T-cell (primary cell): ENCODE results near the gene EHD4. TPM values are rescaled to one million over a fixed set of nuclear protein-coding genes. Genes with fewer than 3 reads are reported as not detected.

Source experiments
- ATAC-seq, 4 experiments: fragments of 200-7000 bp in 3 of 4; fragments of 150-1000 bp in 1 of 4; cut with Tn5 transposase; replicated peaks in 1 of 4; 1 replicate in 3 of 4; 2 replicates in 1 of 4; pipeline ENCODE4 v1.10.0; 2021; ENCODE audit warnings: moderate library complexity in 3 of 4, mild to moderate bottlenecking in 2 of 4, moderate number of reproducible peaks in 1 of 4
- CTCF ChIA-PET, 2 donors: fragments of 300-600 bp; sonication (Branson Sonifier 250); formaldehyde crosslinking; loops; one replicate each; lab custom pipeline; 2022; ENCODE audit warnings: antibody characterized with exemption in 2 of 2; lab: Charles Lee
- POLR2A ChIA-PET, 2 donors: fragments of 300-600 bp; sonication (Branson Sonifier 250); formaldehyde crosslinking; loops; one replicate each; lab custom pipeline; 2022; ENCODE audit warnings: antibody characterized with exemption in 2 of 2; lab: Charles Lee
- DNase-seq, 35 experiments: peaks; one replicate each; pipeline versions ENCODE4 v3.0.0 to v3.0.0-alpha.2; 2013 to 2023
- H3K27ac ChIP-seq: one replicate; pipeline ENCODE4 v1.5.1; 2013; ENCODE audit warnings: low read length
- H3K27me3 ChIP-seq, 2 experiments: replicated peaks in 1 of 2; 1 replicate in 1 of 2; 2 replicates in 1 of 2; pipeline versions ENCODE4 v1.6.1 to v1.7.0; 2013; ENCODE audit warnings: low read length in 1 of 2, mixed read lengths in 1 of 2; ENCODE audit not compliant: control insufficient read depth in 2 of 2, insufficient read depth in 2 of 2; ENCODE audit errors: extremely low read depth in 1 of 2
- H3K36me3 ChIP-seq, 2 donors: 1 replicate in 1 of 2; 2 replicates in 1 of 2; pipeline versions ENCODE4 v1.6.1 to v1.7.0; 2013; ENCODE audit warnings: low read length in 1 of 2; ENCODE audit not compliant: control insufficient read depth in 2 of 2, insufficient read depth in 1 of 2; ENCODE audit errors: extremely low read depth in 1 of 2
- H3K4me1 ChIP-seq, 2 experiments: 1 replicate in 1 of 2; 2 replicates in 1 of 2; pipeline versions ENCODE4 v1.6.1 to v1.7.0; 2013; ENCODE audit warnings: low read length in 2 of 2, mixed read lengths in 1 of 2; ENCODE audit not compliant: insufficient read depth in 2 of 2, control insufficient read depth in 1 of 2; ENCODE audit errors: extremely low read depth in 1 of 2
- H3K4me3 ChIP-seq, 2 donors: 1 replicate in 1 of 2; 2 replicates in 1 of 2; pipeline versions ENCODE4 v1.5.1 to v1.7.0; 2013; ENCODE audit warnings: mild to moderate bottlenecking in 2 of 2, low read length in 1 of 2, moderate library complexity in 1 of 2; ENCODE audit not compliant: control insufficient read depth in 1 of 2; ENCODE audit errors: extremely low read depth in 1 of 2
- H3K9me3 ChIP-seq: 2 replicates; pipeline ENCODE4 v1.7.0; 2013
- H3K27ac Mint-ChIP-seq, 2 donors: one replicate each; pipeline ENCODE4 v1.8.0; 2020 to 2021; ENCODE audit warnings: mild to moderate bottlenecking in 2 of 2, mixed read lengths in 2 of 2
- H3K27me3 Mint-ChIP-seq, 2 donors: one replicate each; pipeline ENCODE4 v1.8.0; 2021 to 2022; ENCODE audit warnings: mixed read lengths in 2 of 2
- H3K36me3 Mint-ChIP-seq: one replicate; pipeline ENCODE4 v1.8.0; 2021; ENCODE audit warnings: mixed read lengths
- H3K4me1 Mint-ChIP-seq, 3 donors: one replicate each; pipeline ENCODE4 v1.8.0; 2020 to 2022; ENCODE audit warnings: mixed read lengths in 3 of 3, mild to moderate bottlenecking in 1 of 3
- H3K4me3 Mint-ChIP-seq, 3 donors: one replicate each; pipeline ENCODE4 v1.8.0; 2020 to 2022; ENCODE audit warnings: mild to moderate bottlenecking in 3 of 3, mixed read lengths in 3 of 3, moderate library complexity in 3 of 3
- H3K9me3 Mint-ChIP-seq, 3 donors: one replicate each; pipeline ENCODE4 v1.8.0; 2020 to 2022; ENCODE audit warnings: mixed read lengths in 3 of 3
- WGBS: methylation state at CpG from one replicate; pipeline ENCODE4 v1.1.5; 2013; ENCODE audit warnings: missing lambda C conversion rate; ENCODE audit not compliant: insufficient coverage; 5-methylcytosine and 5-hydroxymethylcytosine counted together
- total RNA-seq, 35 experiments: library from RNA in 6 of 35; stranded (reverse) in 6 of 35; fragments of 120-200 nt in 1 of 35; gene quantifications; one replicate each; pipeline versions ENCODE4 v1.2.1 to v1.2.4 and lab custom pipeline; 2013 to 2026

The EHD4 gene
- total RNA-seq, 5 donors from 2014 or later (not counting 1 experiment from before 2014, with no cell fraction given), result 11.7 to 46.8 (median 16.8) TPM

- WGBS, result 60% methylated on average over 10 of the region's 11 CpGs
- Histone ChIP-seq H3K36me3 (peaks cover 13 to 24% of the 10 kb centered on the region in 2 donors), H3K27ac (no peak overlapping the region), H3K4me3 (no peak overlapping the region), H3K9me3 (no peaks in the 10 kb centered on the region), H3K4me1 (no peaks in the 10 kb centered on the region), H3K27me3 (peaks cover 0 to 12% of the 10 kb centered on the region in 2 experiments)
- no peaks in the 10 kb centered on the region for H3K27me3 Mint-ChIP-seq
- no peaks in the 10 kb centered on the region for H3K9me3 Mint-ChIP-seq
- no peak overlapping the region for H3K27ac Mint-ChIP-seq
- no peaks in the 10 kb centered on the region for H3K4me1 Mint-ChIP-seq
- POLR2A ChIA-PET, result no interaction called here
- H3K36me3 Mint-ChIP-seq, result peaks cover 11% of the 10 kb centered on the region
- no peak overlapping the region for H3K4me3 Mint-ChIP-seq
- CTCF ChIA-PET, result no interaction called here
- no peak for ATAC-seq
- DNase-seq, result no peak
Measured at GRCh38 chr15:41851167-41851523, 121.2 kb downstream of the EHD4 start.

- peaks cover 0 to 9% of the 10 kb centered on the region in 2 experiments for H3K27me3 ChIP-seq
- Mint-ChIP-seq H3K27ac (no peak overlapping the region), H3K27me3 (no peaks in the 10 kb centered on the region), H3K4me3 (no peak overlapping the region), H3K9me3 (no peaks in the 10 kb centered on the region), H3K36me3 (peaks cover 16% of the 10 kb centered on the region), H3K4me1 (no peaks in the 10 kb centered on the region)
- no peak for ATAC-seq
- no peaks in the 10 kb centered on the region for H3K4me1 ChIP-seq
- no peak for DNase-seq
- H3K4me3 ChIP-seq, result no peak overlapping the region
- ChIA-PET POLR2A (no interaction called here), CTCF (no interaction called here)
- WGBS, result 79% methylated on average over 11 of the region's 16 CpGs
- H3K27ac ChIP-seq, result no peak overlapping the region
- no peaks in the 10 kb centered on the region for H3K9me3 ChIP-seq
- H3K36me3 ChIP-seq, result peaks cover 13 to 30% of the 10 kb centered on the region in 2 donors
Measured at GRCh38 chr15:41850482-41851166, 121.7 kb downstream of the EHD4 start.

- Mint-ChIP-seq H3K27ac (no peak overlapping the region), H3K36me3 (peaks cover 17% of the 10 kb centered on the region), H3K4me3 (no peak overlapping the region), H3K27me3 (no peaks in the 10 kb centered on the region), H3K9me3 (no peaks in the 10 kb centered on the region), H3K4me1 (no peaks in the 10 kb centered on the region)
- ChIA-PET POLR2A (no interaction called here), CTCF (no interaction called here)
- Histone ChIP-seq H3K4me3 (no peak overlapping the region), H3K27me3 (peaks cover 0 to 9% of the 10 kb centered on the region in 2 experiments), H3K27ac (no peak overlapping the region), H3K4me1 (no peaks in the 10 kb centered on the region), H3K9me3 (no peaks in the 10 kb centered on the region), H3K36me3 (peaks cover 21 to 36% of the 10 kb centered on the region in 2 donors)
- DNase-seq (no peak), ATAC-seq (peak in 1 of 4 experiments; percentile 23)
- 79% methylated on average over 5 of the region's 8 CpGs for WGBS
Measured at GRCh38 chr15:41849861-41850260, 122.5 kb downstream of the EHD4 start.

- Histone ChIP-seq H3K9me3 (no peaks in the 10 kb centered on the region), H3K4me1 (no peaks in the 10 kb centered on the region), H3K27ac (no peak overlapping the region), H3K27me3 (peaks cover 0 to 9% of the 10 kb centered on the region in 2 experiments), H3K4me3 (no peak overlapping the region), H3K36me3 (peaks cover 27 to 43% of the 10 kb centered on the region in 2 donors)
- ATAC-seq (no peak), DNase-seq (no peak)
- ChIA-PET CTCF (no interaction called here), POLR2A (no interaction called here)
- 85% methylated on average over 4 of the region's 6 CpGs for WGBS
- H3K27ac Mint-ChIP-seq, result peak overlapping the region in 1 of 2 donors; percentile 16
- no peak overlapping the region for H3K4me3 Mint-ChIP-seq
- no peaks in the 10 kb centered on the region for H3K9me3 Mint-ChIP-seq
- no peaks in the 10 kb centered on the region for H3K4me1 Mint-ChIP-seq
- H3K36me3 Mint-ChIP-seq, result peaks cover 17% of the 10 kb centered on the region
- H3K27me3 Mint-ChIP-seq, result no peaks in the 10 kb centered on the region
Measured at GRCh38 chr15:41849204-41849603, 123.2 kb downstream of the EHD4 start.

- H3K27me3 Mint-ChIP-seq, result no peaks in the 10 kb centered on the region
- WGBS, result 83% methylated on average over 1 of the region's 10 CpGs
- H3K27ac Mint-ChIP-seq, result no peak overlapping the region
Measured at GRCh38 chr15:41848631-41849030, 123.7 kb downstream of the EHD4 start.

GRCh38 chr15:41847981-41848380 is 124.4 kb downstream of the EHD4 start:
- H3K9me3 ChIP-seq, result no peaks in the 10 kb centered on the region
- no peak for DNase-seq
- Mint-ChIP-seq H3K27me3 (no peaks in the 10 kb centered on the region), H3K4me1 (no peaks in the 10 kb centered on the region), H3K4me3 (no peak overlapping the region), H3K36me3 (peaks cover 17% of the 10 kb centered on the region), H3K27ac (no peak overlapping the region), H3K9me3 (no peaks in the 10 kb centered on the region)
- ChIA-PET POLR2A (no interaction called here), CTCF (no interaction called here)
- H3K27me3 ChIP-seq, result peaks cover 0 to 2% of the 10 kb centered on the region in 2 experiments
- H3K4me3 ChIP-seq, result no peak overlapping the region
- no peak overlapping the region for H3K27ac ChIP-seq
- no peaks in the 10 kb centered on the region for H3K4me1 ChIP-seq
- 97% methylated on average over 8 of the region's 9 CpGs for WGBS
- H3K36me3 ChIP-seq, result peaks cover 37 to 52% of the 10 kb centered on the region in 2 donors
- no peak for ATAC-seq

More at GRCh38 chr15:41848631-41849030, 123.7 kb downstream of the EHD4 start:
- no peaks in the 10 kb centered on the region for H3K4me1 Mint-ChIP-seq
- peaks cover 17% of the 10 kb centered on the region for H3K36me3 Mint-ChIP-seq
- Histone ChIP-seq H3K36me3 (peaks cover 32 to 47% of the 10 kb centered on the region in 2 donors), H3K4me3 (no peak overlapping the region), H3K4me1 (no peaks in the 10 kb centered on the region), H3K27ac (no peak overlapping the region), H3K9me3 (no peaks in the 10 kb centered on the region), H3K27me3 (peaks cover 0 to 7% of the 10 kb centered on the region in 2 experiments)
- ChIA-PET CTCF (no interaction called here), POLR2A (no interaction called here)
- H3K4me3 Mint-ChIP-seq, result no peak overlapping the region
- no peak for DNase-seq
- no peak for ATAC-seq
- no peaks in the 10 kb centered on the region for H3K9me3 Mint-ChIP-seq
